Stimulated activated CD8-positive, alpha-beta memory T cell treated with anti-CD3 and anti-CD28 coated beads, Interleukin-7, amount 100 ng/mL, for 4 hours (primary cell): ENCODE results near the gene GCSAM.

ENCODE experiments used
- DNase-seq, 2 donors: peaks; one replicate each; pipeline ENCODE4 v3.0.0-alpha.2; 2020; ENCODE audit warnings: low read depth in 2 of 2

GCSAM gene

GRCh38 chr3:112129925-112130637 is 3.0 kb downstream of the GCSAM start:
- no peak for DNase-seq

- peak in 1 of 2 donors; percentile 13 for DNase-seq
These were observed 4.0 kb downstream of the GCSAM start for GRCh38 chr3:112128843-112129727.

- no peak for DNase-seq
These were observed 5.2 kb downstream of the GCSAM start for GRCh38 chr3:112127522-112128494.

- no peak for DNase-seq
These were observed 6.5 kb downstream of the GCSAM start for GRCh38 chr3:112126511-112126911.

GRCh38 chr3:112124907-112125607 is 8.0 kb downstream of the GCSAM start:
- no peak for DNase-seq

- no peak for DNase-seq
These were observed 9.5 kb downstream of the GCSAM start for GRCh38 chr3:112123548-112123947.

- DNase-seq, result no peak
These were observed 10.2 kb downstream of the GCSAM start for GRCh38 chr3:112122870-112123269.

- DNase-seq, result no peak
These were observed 11.2 kb downstream of the GCSAM start for GRCh38 chr3:112121577-112122547.

- DNase-seq, result no peak
These were observed 12.8 kb downstream of the GCSAM start for GRCh38 chr3:112119962-112120836.

GRCh38 chr3:112117841-112118571 is 15.0 kb downstream of the GCSAM start:
- no peak for DNase-seq

- DNase-seq, result no peak
These were observed 15.6 kb downstream of the GCSAM start for GRCh38 chr3:112117415-112117814.

GRCh38 chr3:112116748-112117186 is 16.3 kb downstream of the GCSAM start:
- DNase-seq, result no peak

GRCh38 chr3:112115806-112116383 is 17.2 kb downstream of the GCSAM start:
- DNase-seq, result no peak

- no peak for DNase-seq
These were observed 17.8 kb downstream of the GCSAM start for GRCh38 chr3:112115161-112115739.

GRCh38 chr3:112114576-112115160 is 18.4 kb downstream of the GCSAM start:
- no peak for DNase-seq

GRCh38 chr3:112111785-112112402 is 21.2 kb downstream of the GCSAM start:
- peak; percentile 29 to 43 for DNase-seq

- DNase-seq, result no peak
These were observed 23.7 kb downstream of the GCSAM start for GRCh38 chr3:112109322-112109721.
